HepG2 (cell line): Measurements from ENCODE around the gene LLGL2. TPM values are rescaled to one million over a fixed set of nuclear protein-coding genes. Genes with fewer than 3 reads are reported as not detected.

ENCODE experiments used
- ATF7 ChIP-seq, 2 experiments: fragments of 450-650 bp in 1 of 2; sonication (generic) in 1 of 2; formaldehyde crosslinking in 1 of 2; IDR thresholded peaks; 2 replicates each; pipeline versions ENCODE4 v1.4.0 to v1.6.1; 2016 to 2020; ENCODE audit warnings: antibody characterized with exemption in 1 of 2, mild to moderate bottlenecking in 1 of 2, missing genetic modification reagents in 1 of 2
- FOXM1 ChIP-seq: sonication (generic); formaldehyde crosslinking; IDR thresholded peaks from 2 replicates; pipeline ENCODE4 v1.5.0; 2020; ENCODE audit warnings: missing genetic modification reagents
- HDAC1 ChIP-seq: sonication (generic); formaldehyde crosslinking; IDR thresholded peaks from 2 replicates; pipeline ENCODE4 v1.5.1; 2020; ENCODE audit warnings: mild to moderate bottlenecking, missing genetic modification reagents
- HMG20B ChIP-seq: conservative IDR thresholded peaks from 2 replicates; pipeline ENCODE4 v1.6.1; 2016; ENCODE audit warnings: missing genetic modification reagents, missing compliant biosample characterization
- JARID2 ChIP-seq: sonication (generic); formaldehyde crosslinking; IDR thresholded peaks from 2 replicates; pipeline ENCODE4 v1.8.1; 2023; ENCODE audit warnings: missing genetic modification reagents, inconsistent platforms; ENCODE audit not compliant: insufficient replicate concordance
- NR2F6 ChIP-seq, 2 experiments: IDR thresholded peaks; 2 replicates each; pipeline ENCODE4 v1.6.1; 2016; ENCODE audit warnings: antibody characterized with exemption in 1 of 2, mild to moderate bottlenecking in 1 of 2
- SIX1 ChIP-seq: sonication (generic); formaldehyde crosslinking; IDR thresholded peaks from 2 replicates; pipeline ENCODE4 v1.4.0; 2020; ENCODE audit warnings: missing genetic modification reagents, borderline replicate concordance
- ZBTB3 ChIP-seq: sonication (generic); formaldehyde crosslinking; IDR thresholded peaks from 2 replicates; pipeline ENCODE4 v1.4.0; 2020; ENCODE audit warnings: low read depth, mild to moderate bottlenecking, moderate library complexity, missing genetic modification reagents, borderline replicate concordance
- ZNF136 ChIP-seq: sonication (generic); formaldehyde crosslinking; IDR thresholded peaks from 2 replicates; pipeline ENCODE4 v1.8.1; 2022; ENCODE audit warnings: low read depth, mild to moderate bottlenecking, moderate library complexity, missing genetic modification reagents
- ZNF207 ChIP-seq: fragments of 450-650 bp; IDR thresholded peaks from 2 replicates; pipeline ENCODE4 v1.6.1; 2016; ENCODE audit warnings: antibody characterized with exemption, borderline replicate concordance
- ZNF430 ChIP-seq: sonication (generic); formaldehyde crosslinking; IDR thresholded peaks from 2 replicates; pipeline ENCODE4 v1.9.0; 2021; ENCODE audit warnings: mild to moderate bottlenecking, missing genetic modification reagents
- ZNF510 ChIP-seq: sonication (generic); formaldehyde crosslinking; IDR thresholded peaks from 2 replicates; pipeline ENCODE4 v1.4.0; 2020; ENCODE audit warnings: low read depth, mild to moderate bottlenecking, missing genetic modification reagents
- ZNF513 ChIP-seq: sonication (generic); formaldehyde crosslinking; conservative IDR thresholded peaks from 2 replicates; pipeline ENCODE4 v1.5.0; 2020; ENCODE audit warnings: missing genetic modification reagents
- ZNF567 ChIP-seq: sonication (generic); formaldehyde crosslinking; IDR thresholded peaks from 2 replicates; pipeline ENCODE4 v1.8.1; 2023; ENCODE audit warnings: mild to moderate bottlenecking, missing genetic modification reagents, borderline replicate concordance
- ZNF691 ChIP-seq: sonication (generic); formaldehyde crosslinking; IDR thresholded peaks from 2 replicates; pipeline ENCODE4 v1.4.0; 2020; ENCODE audit warnings: missing genetic modification reagents, low read depth, mild to moderate bottlenecking, borderline replicate concordance
- ZNF816 ChIP-seq: sonication (generic); formaldehyde crosslinking; IDR thresholded peaks from 2 replicates; pipeline ENCODE4 v1.8.0; 2022; ENCODE audit warnings: missing genetic modification reagents, mild to moderate bottlenecking, borderline replicate concordance
- ZSCAN9 ChIP-seq: IDR thresholded peaks from 2 replicates; pipeline ENCODE4 v1.6.1; 2016; ENCODE audit warnings: borderline replicate concordance
- polyA plus RNA-seq, 8 experiments: library from polyadenylated mRNA; depleted of rRNA in 3 of 8; stranded (reverse) in 7 of 8; unstranded in 1 of 8; fragments of >200 nt; fragmentation: Illumina TruSeq in 4 of 8; extraction: Trizol in 4 of 8; gene quantifications; 2 replicates each; pipeline versions ENCODE4 v1.2.1 to v1.2.3, GENCODE V29; 2011 to 2016; ENCODE audit warnings: low read depth in 4 of 8, missing spikeins in 1 of 8, mixed read lengths in 1 of 8; ENCODE audit not compliant: insufficient read depth in 1 of 8
- total RNA-seq, 5 experiments: library from RNA; depleted of rRNA; stranded (reverse); fragments of >200 nt; fragmentation: Illumina TruSeq; extraction: Trizol; gene quantifications; 2 replicates each; pipeline ENCODE4 v1.2.3, GENCODE V29; 2016; ENCODE audit warnings: low read depth in 1 of 5
- TF ChIP-seq, protein P1 (sequence below): sonication (generic); formaldehyde crosslinking; IDR thresholded peaks from 2 replicates; pipeline ENCODE4 v1.4.0; 2020; ENCODE audit warnings: missing genetic modification reagents, mild to moderate bottlenecking, borderline replicate concordance

The LLGL2 gene
- total and polyA plus RNA-seq, 2 of the 13 experiments (the other 11 are each of a cell fraction or from before 2014, with no cell fraction given) = 83.0 to 86.7 TPM

- TF ChIP-seq ZNF513 (CRISPR knock-in tag) = no peak
- TF ChIP-seq ZSCAN9 (CRISPR knock-in tag) = peak; percentile 90; the same call in 1 of the 2 replicates
- TF ChIP-seq HDAC1 (CRISPR knock-in tag) = peak; percentile 97
- no peak; the same call in 1 of the 2 replicates for TF ChIP-seq ZNF816 (CRISPR knock-in tag)
- TF ChIP-seq ZNF510 (CRISPR knock-in tag) = no peak
- peak; percentile 69; the same call in 1 of the 2 replicates for TF ChIP-seq ZNF567
- no peak for TF ChIP-seq ATF7 (IDR thresholded peaks at IDR 0.05)
- peak; percentile 81; the same call in 1 of the 2 replicates for TF ChIP-seq ATF7 (CRISPR knock-in tag; IDR thresholded peaks at IDR 0.05)
- TF ChIP-seq NR2F6 (IDR thresholded peaks at IDR 0.05) = peak; percentile 80
- TF ChIP-seq NR2F6 (CRISPR knock-in tag; IDR thresholded peaks at IDR 0.05) = peak; percentile 89
- no peak for TF ChIP-seq ZBTB3
- no peak for TF ChIP-seq ZNF691 (CRISPR knock-in tag)
- TF ChIP-seq HMG20B (CRISPR knock-in tag) = peak; percentile 72; the same call in 1 of the 2 replicates
- TF ChIP-seq ZNF207 = no peak
- peak; percentile 90; the same call in 1 of the 2 replicates for TF ChIP-seq ZNF430 (CRISPR knock-in tag)
- TF ChIP-seq SIX1 (CRISPR knock-in tag) = no peak
- TF ChIP-seq ZNF136 (CRISPR knock-in tag) = 0 out of 2 replicates have a peak, but pooled peaks have one; percentile 74
- no peak for TF ChIP-seq FOXM1 (CRISPR knock-in tag)
- TF ChIP-seq JARID2 = no peak
- TF ChIP-seq, protein P1, sequence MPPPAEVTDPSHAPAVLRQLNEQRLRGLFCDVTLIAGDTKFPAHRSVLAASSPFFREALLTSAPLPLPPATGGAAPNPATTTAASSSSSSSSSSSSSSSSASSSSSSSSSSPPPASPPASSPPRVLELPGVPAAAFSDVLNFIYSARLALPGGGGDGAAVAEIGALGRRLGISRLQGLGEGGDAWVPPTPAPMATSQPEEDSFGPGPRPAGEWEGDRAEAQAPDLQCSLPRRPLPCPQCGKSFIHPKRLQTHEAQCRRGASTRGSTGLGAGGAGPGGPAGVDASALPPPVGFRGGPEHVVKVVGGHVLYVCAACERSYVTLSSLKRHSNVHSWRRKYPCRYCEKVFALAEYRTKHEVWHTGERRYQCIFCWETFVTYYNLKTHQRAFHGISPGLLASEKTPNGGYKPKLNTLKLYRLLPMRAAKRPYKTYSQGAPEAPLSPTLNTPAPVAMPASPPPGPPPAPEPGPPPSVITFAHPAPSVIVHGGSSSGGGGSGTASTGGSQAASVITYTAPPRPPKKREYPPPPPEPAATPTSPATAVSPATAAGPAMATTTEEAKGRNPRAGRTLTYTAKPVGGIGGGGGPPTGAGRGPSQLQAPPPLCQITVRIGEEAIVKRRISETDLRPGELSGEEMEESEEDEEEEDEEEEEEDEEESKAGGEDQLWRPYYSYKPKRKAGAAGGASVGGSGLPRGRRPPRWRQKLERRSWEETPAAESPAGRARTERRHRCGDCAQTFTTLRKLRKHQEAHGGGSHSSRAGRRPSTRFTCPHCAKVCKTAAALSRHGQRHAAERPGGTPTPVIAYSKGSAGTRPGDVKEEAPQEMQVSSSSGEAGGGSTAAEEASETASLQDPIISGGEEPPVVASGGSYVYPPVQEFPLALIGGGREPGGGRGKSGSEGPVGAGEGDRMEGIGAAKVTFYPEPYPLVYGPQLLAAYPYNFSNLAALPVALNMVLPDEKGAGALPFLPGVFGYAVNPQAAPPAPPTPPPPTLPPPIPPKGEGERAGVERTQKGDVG (CRISPR knock-in tag) = peak; percentile 78; the same call in 1 of the 2 replicates
Observed at GRCh38 chr17:75511610-75512575, 13.6 kb upstream of the LLGL2 start (continued).
